Liver (tissue), 3 donors: ENCODE results near the gene TP53I11.

Experiments
- CTCF ChIP-seq: fragments of 150-350 bp; IDR thresholded peaks from 2 replicates; pipeline ENCODE4 v1.5.1; 2017; ENCODE audit warnings: improper control_type of control experiment, low read depth, low read length; ENCODE audit not compliant: missing input control
- EGR1 ChIP-seq, 2 donors: IDR thresholded peaks; 2 replicates each; pipeline ENCODE4 v1.6.1; 2016 to 2018; ENCODE audit warnings: antibody characterized with exemption in 2 of 2, low read depth in 2 of 2
- JUND ChIP-seq, 2 donors: IDR thresholded peaks; 2 replicates each; pipeline ENCODE4 v1.6.1; 2016; ENCODE audit warnings: antibody characterized with exemption in 2 of 2
- MAX ChIP-seq: IDR thresholded peaks from 2 replicates; pipeline ENCODE4 v1.6.1; 2016; ENCODE audit warnings: antibody characterized with exemption
- NR2F2 ChIP-seq: IDR thresholded peaks from 2 replicates; pipeline ENCODE4 v1.6.1; 2016; ENCODE audit warnings: antibody characterized with exemption
- RAD21 ChIP-seq, 2 donors: IDR thresholded peaks; 2 replicates each; pipeline ENCODE4 v1.6.1; 2016; ENCODE audit warnings: antibody characterized with exemption in 2 of 2, mild to moderate bottlenecking in 2 of 2
- RXRA ChIP-seq, 2 donors: IDR thresholded peaks; 2 replicates each; pipeline ENCODE4 v1.6.1; 2017 to 2018; ENCODE audit warnings: antibody characterized with exemption in 2 of 2, mild to moderate bottlenecking in 1 of 2
- YY1 ChIP-seq: IDR thresholded peaks from 2 replicates; pipeline ENCODE4 v1.6.1; 2016; ENCODE audit warnings: antibody characterized with exemption, mild to moderate bottlenecking
- TF ChIP-seq, protein P1 (sequence below): IDR thresholded peaks from 2 replicates; pipeline ENCODE4 v1.6.1; 2016; ENCODE audit warnings: antibody characterized with exemption, mild to moderate bottlenecking
- donor health status: healthy.
- donor health status: healthy.

DNA sequence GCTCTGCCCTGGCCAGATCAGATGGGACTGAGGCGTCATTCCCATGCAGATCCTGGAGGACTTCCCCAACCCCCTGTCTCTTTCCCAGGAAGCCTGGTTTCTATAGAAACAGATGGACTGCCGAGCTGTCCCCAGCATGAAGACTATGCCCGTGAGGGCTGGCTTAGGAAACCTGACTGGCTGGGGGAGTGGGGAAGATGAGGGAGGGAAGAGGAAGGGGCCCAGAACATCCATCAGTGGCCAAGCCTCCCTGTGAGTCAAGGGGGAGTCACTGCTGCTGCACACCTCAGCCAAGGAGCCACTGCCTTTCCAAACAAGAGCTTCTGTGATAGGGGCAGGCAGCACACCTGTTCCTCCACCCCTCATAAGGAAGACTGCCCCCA, 5.8 kb downstream of the TP53I11 start:
- no peak for TF ChIP-seq CTCF
- TF ChIP-seq RAD21 (IDR thresholded peaks at IDR 0.05), result no peak
- TF ChIP-seq, protein P1, sequence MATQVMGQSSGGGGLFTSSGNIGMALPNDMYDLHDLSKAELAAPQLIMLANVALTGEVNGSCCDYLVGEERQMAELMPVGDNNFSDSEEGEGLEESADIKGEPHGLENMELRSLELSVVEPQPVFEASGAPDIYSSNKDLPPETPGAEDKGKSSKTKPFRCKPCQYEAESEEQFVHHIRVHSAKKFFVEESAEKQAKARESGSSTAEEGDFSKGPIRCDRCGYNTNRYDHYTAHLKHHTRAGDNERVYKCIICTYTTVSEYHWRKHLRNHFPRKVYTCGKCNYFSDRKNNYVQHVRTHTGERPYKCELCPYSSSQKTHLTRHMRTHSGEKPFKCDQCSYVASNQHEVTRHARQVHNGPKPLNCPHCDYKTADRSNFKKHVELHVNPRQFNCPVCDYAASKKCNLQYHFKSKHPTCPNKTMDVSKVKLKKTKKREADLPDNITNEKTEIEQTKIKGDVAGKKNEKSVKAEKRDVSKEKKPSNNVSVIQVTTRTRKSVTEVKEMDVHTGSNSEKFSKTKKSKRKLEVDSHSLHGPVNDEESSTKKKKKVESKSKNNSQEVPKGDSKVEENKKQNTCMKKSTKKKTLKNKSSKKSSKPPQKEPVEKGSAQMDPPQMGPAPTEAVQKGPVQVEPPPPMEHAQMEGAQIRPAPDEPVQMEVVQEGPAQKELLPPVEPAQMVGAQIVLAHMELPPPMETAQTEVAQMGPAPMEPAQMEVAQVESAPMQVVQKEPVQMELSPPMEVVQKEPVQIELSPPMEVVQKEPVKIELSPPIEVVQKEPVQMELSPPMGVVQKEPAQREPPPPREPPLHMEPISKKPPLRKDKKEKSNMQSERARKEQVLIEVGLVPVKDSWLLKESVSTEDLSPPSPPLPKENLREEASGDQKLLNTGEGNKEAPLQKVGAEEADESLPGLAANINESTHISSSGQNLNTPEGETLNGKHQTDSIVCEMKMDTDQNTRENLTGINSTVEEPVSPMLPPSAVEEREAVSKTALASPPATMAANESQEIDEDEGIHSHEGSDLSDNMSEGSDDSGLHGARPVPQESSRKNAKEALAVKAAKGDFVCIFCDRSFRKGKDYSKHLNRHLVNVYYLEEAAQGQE, result no peak
- TF ChIP-seq MAX, result no peak
- no peak for TF ChIP-seq NR2F2
- TF ChIP-seq EGR1 (IDR thresholded peaks at IDR 0.05; ENCODE audit: low read depth in 2 of 2), result no peak
- no peak for TF ChIP-seq JUND (IDR thresholded peaks at IDR 0.05)
- no peak for TF ChIP-seq RXRA (IDR thresholded peaks at IDR 0.05)
- TF ChIP-seq YY1, result no peak
